GM23338 (cell line): ENCODE data around the gene PALLD. TPM values are rescaled to one million over a fixed set of nuclear protein-coding genes. Genes with fewer than 3 reads are reported as not detected.

Experiments
- ATAC-seq: fragments of 200-7000 bp; cut with Tn5 transposase; 3 replicates; pipeline ENCODE4 v1.9.1; 2020
- DNase-seq: peaks from one replicate; pipeline ENCODE4 v3.0.0-alpha.2; 2015; ENCODE audit warnings: low spot score
- H2AFZ ChIP-seq: fragments of 200-600 bp; sonication (generic); 2 replicates; pipeline ENCODE4 v1.8.0; 2016; ENCODE audit warnings: antibody characterized with exemption, mild to moderate bottlenecking, moderate library complexity
- H3F3A ChIP-seq: fragments of 200-600 bp; sonication (generic); replicated peaks from 2 replicates; pipeline ENCODE4 v1.8.0; 2017; ENCODE audit warnings: antibody characterized with exemption, mixed run types, low read depth
- H3K27ac ChIP-seq: fragments of 200-600 bp; sonication (generic); 2 replicates; pipeline ENCODE4 v1.6.1; 2016; ENCODE audit warnings: low read depth
- H3K27me3 ChIP-seq: fragments of 200-600 bp; sonication (generic); 2 replicates; pipeline ENCODE4 v1.8.0; 2016; ENCODE audit warnings: mild to moderate bottlenecking, mixed run types, moderate library complexity; ENCODE audit not compliant: insufficient read depth
- H3K36me3 ChIP-seq: fragments of 200-600 bp; sonication (generic); 2 replicates; pipeline ENCODE4 v1.8.0; 2016; ENCODE audit warnings: mild to moderate bottlenecking; ENCODE audit not compliant: insufficient read depth
- H3K4me1 ChIP-seq: fragments of 200-600 bp; sonication (generic); 2 replicates; pipeline ENCODE4 v1.8.0; 2016; ENCODE audit warnings: mild to moderate bottlenecking, moderate library complexity; ENCODE audit not compliant: insufficient read depth
- H3K4me2 ChIP-seq: fragments of 200-600 bp; sonication (generic); 2 replicates; pipeline ENCODE4 v1.7.1; 2017; ENCODE audit warnings: mixed run types
- H3K4me3 ChIP-seq: fragments of 200-600 bp; sonication (generic); 2 replicates; pipeline ENCODE4 v1.6.1; 2016; ENCODE audit warnings: mixed run types
- H3K79me2 ChIP-seq: fragments of 200-600 bp; sonication (generic); replicated peaks from 2 replicates; pipeline ENCODE4 v1.8.0; 2017; ENCODE audit warnings: mild to moderate bottlenecking; ENCODE audit not compliant: insufficient read depth
- H3K9me2 ChIP-seq: fragments of 200-600 bp; sonication (generic); 2 replicates; pipeline ENCODE4 v1.8.0; 2017; ENCODE audit not compliant: insufficient read depth
- H4K20me1 ChIP-seq: fragments of 200-600 bp; sonication (generic); replicated peaks from 2 replicates; pipeline ENCODE4 v1.8.0; 2017; ENCODE audit warnings: mild to moderate bottlenecking; ENCODE audit not compliant: insufficient read depth
- H3K27ac Mint-ChIP-seq: 2 replicates; pipeline ENCODE4 v1.8.0; 2020; ENCODE audit warnings: inconsistent platforms, mild to moderate bottlenecking, moderate library complexity, mixed read lengths
- H3K27me3 Mint-ChIP-seq: 3 replicates; pipeline ENCODE4 v1.8.0; 2022; ENCODE audit warnings: low read depth, mild to moderate bottlenecking, moderate library complexity, mixed read lengths, inconsistent platforms; ENCODE audit not compliant: insufficient read depth, poor library complexity
- H3K36me3 Mint-ChIP-seq: 3 replicates; pipeline ENCODE4 v1.8.0; 2021; ENCODE audit warnings: low read depth, mild to moderate bottlenecking, inconsistent platforms, moderate library complexity, mixed read lengths
- H3K4me1 Mint-ChIP-seq: 3 replicates; pipeline ENCODE4 v1.8.0; 2020; ENCODE audit warnings: mild to moderate bottlenecking, inconsistent platforms, mixed read lengths
- H3K4me3 Mint-ChIP-seq: 3 replicates; pipeline ENCODE4 v1.8.0; 2021; ENCODE audit warnings: moderate library complexity, mild to moderate bottlenecking, inconsistent platforms, mixed read lengths
- H3K9me3 Mint-ChIP-seq: 3 replicates; pipeline ENCODE4 v1.8.0; 2020; ENCODE audit warnings: moderate library complexity, mild to moderate bottlenecking, inconsistent platforms, mixed read lengths
- CREB1 ChIP-seq: fragments of 250-450 bp; sonication (Bioruptor Pico); IDR thresholded peaks from 2 replicates; pipeline ENCODE4 v1.5.0; 2020; ENCODE audit warnings: low read depth, mild to moderate bottlenecking, moderate library complexity
- EZH2 ChIP-seq: fragments of 200-600 bp; sonication (generic); IDR thresholded peaks from one replicate; pipeline ENCODE4 v1.8.0; 2017; ENCODE audit warnings: antibody characterized with exemption, mild to moderate bottlenecking, low read depth; ENCODE audit not compliant: unreplicated experiment
- EZH2phosphoT487 ChIP-seq: fragments of 200-600 bp; sonication (generic); IDR thresholded peaks from one replicate; pipeline ENCODE4 v1.8.1; 2018; ENCODE audit warnings: antibody characterized with exemption; ENCODE audit not compliant: unreplicated experiment
- JUNB ChIP-seq: IDR thresholded peaks from one replicate; pipeline ENCODE4 v1.6.1; 2016; ENCODE audit warnings: antibody characterized with exemption; ENCODE audit not compliant: unreplicated experiment
- NANOG ChIP-seq: IDR thresholded peaks from 2 replicates; pipeline ENCODE4 v1.6.1; 2016; ENCODE audit warnings: antibody characterized with exemption, borderline replicate concordance
- POLR2AphosphoS5 ChIP-seq: IDR thresholded peaks from 2 replicates; pipeline ENCODE4 v1.6.1; 2016; ENCODE audit warnings: antibody characterized with exemption, low read depth
- STAT1 ChIP-seq: IDR thresholded peaks from one replicate; pipeline ENCODE4 v1.6.1; 2016; ENCODE audit warnings: antibody characterized with exemption; ENCODE audit not compliant: unreplicated experiment
- ZNF114 ChIP-seq: fragments of 250-450 bp; sonication (Bioruptor Pico); IDR thresholded peaks from 2 replicates; pipeline ENCODE4 v1.5.0; 2020; ENCODE audit warnings: mild to moderate bottlenecking, moderate library complexity
- ZNF331 ChIP-seq: fragments of 250-450 bp; sonication (Bioruptor Pico); IDR thresholded peaks from 2 replicates; pipeline ENCODE4 v1.5.0; 2020; ENCODE audit warnings: low read depth, mild to moderate bottlenecking, moderate library complexity
- polyA plus RNA-seq: library from polyadenylated mRNA; unstranded; fragments of >200 nt; fragmentation: Nextera tagmentation; extraction: Ambion mirVana; gene quantifications from 2 replicates; pipeline ENCODE4 v1.2.1, GENCODE V29; 2016
- total RNA-seq: library from RNA; depleted of rRNA; stranded (reverse); fragments of >200 nt; shearing (Covaris generic); gene quantifications from 2 replicates; pipeline ENCODE4 v1.2.3, GENCODE V29; 2014
- TF ChIP-seq, protein P1 (sequence below), 2 experiments: fragments of 200-600 bp in 1 of 2; sonication (generic) in 1 of 2; conservative IDR thresholded peaks; 2 replicates each; pipeline versions ENCODE4 v1.5.1 to v1.6.1; 2016 to 2017; ENCODE audit warnings: antibody characterized with exemption in 2 of 2, low read depth in 2 of 2, mild to moderate bottlenecking in 2 of 2, moderate library complexity in 1 of 2
- TF ChIP-seq, protein P2 (sequence below): IDR thresholded peaks from one replicate; pipeline ENCODE4 v1.6.1; 2018; ENCODE audit warnings: antibody characterized with exemption; ENCODE audit not compliant: unreplicated experiment
- TF ChIP-seq, protein P3 (sequence below): IDR thresholded peaks from 2 replicates; pipeline ENCODE4 v1.6.1; 2016; ENCODE audit warnings: antibody characterized with exemption
- TF ChIP-seq, protein P4 (sequence below): fragments of 250-450 bp; sonication (Bioruptor Pico); IDR thresholded peaks from 2 replicates; pipeline ENCODE4 v1.5.0; 2020; ENCODE audit warnings: mild to moderate bottlenecking, moderate library complexity

The PALLD gene
- total and polyA plus RNA-seq, 2 experiments from 2014 or later: 13.1 to 30.2 TPM

DNA sequence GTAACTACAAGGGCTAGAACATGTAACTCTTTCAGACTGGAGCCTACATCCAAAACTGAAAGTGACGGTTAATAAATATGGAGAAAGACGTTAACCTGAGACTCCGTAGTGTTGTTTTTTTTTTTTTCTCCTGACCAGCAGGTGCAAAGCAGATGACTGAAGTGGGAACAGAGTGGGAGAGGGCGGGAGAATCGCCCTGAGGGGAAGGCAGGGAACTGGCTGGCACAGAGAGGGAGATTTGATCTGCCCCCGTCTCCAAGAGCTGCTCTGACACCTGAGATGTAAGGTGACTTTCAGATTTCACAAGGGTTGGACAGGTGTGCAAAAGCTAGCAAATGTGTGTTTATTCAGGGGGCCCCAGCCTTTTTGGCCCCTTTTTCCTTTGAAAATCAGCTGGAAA is 180.2 kb downstream of the PALLD start:
- Histone ChIP-seq H3F3A (no peaks in the 10 kb centered on the region), H2AFZ (no peak overlapping the region; the same call in 1 of the 2 replicates), H4K20me1 (no peaks in the 10 kb centered on the region), H3K79me2 (no peaks in the 10 kb centered on the region), H3K4me2 (no peak overlapping the region), H3K36me3 (no peaks in the 10 kb centered on the region), H3K4me3 (no peak overlapping the region), H3K4me1 (no peaks in the 10 kb centered on the region), H3K9me2 (no peaks in the 10 kb centered on the region), H3K27ac (no peak overlapping the region), H3K27me3 (no peaks in the 10 kb centered on the region)
- Mint-ChIP-seq H3K27me3 (no peaks in the 10 kb centered on the region), H3K4me3 (no peak overlapping the region), H3K36me3 (no peaks in the 10 kb centered on the region), H3K27ac (no peak overlapping the region), H3K4me1 (no peaks in the 10 kb centered on the region; the same call in 2 of the 3 replicates), H3K9me3 (no peaks in the 10 kb centered on the region)
- DNase-seq (no peak), ATAC-seq (no peak)
- no peak for TF ChIP-seq JUNB
- TF ChIP-seq POLR2AphosphoS5: no peak
- no peak for TF ChIP-seq EZH2
- TF ChIP-seq STAT1: no peak
- TF ChIP-seq ZNF114 (CRISPR knock-in tag): no peak
- TF ChIP-seq EZH2phosphoT487: no peak
- no peak for TF ChIP-seq ZNF331 (CRISPR knock-in tag)
- no peak for TF ChIP-seq NANOG
- TF ChIP-seq, protein P1, sequence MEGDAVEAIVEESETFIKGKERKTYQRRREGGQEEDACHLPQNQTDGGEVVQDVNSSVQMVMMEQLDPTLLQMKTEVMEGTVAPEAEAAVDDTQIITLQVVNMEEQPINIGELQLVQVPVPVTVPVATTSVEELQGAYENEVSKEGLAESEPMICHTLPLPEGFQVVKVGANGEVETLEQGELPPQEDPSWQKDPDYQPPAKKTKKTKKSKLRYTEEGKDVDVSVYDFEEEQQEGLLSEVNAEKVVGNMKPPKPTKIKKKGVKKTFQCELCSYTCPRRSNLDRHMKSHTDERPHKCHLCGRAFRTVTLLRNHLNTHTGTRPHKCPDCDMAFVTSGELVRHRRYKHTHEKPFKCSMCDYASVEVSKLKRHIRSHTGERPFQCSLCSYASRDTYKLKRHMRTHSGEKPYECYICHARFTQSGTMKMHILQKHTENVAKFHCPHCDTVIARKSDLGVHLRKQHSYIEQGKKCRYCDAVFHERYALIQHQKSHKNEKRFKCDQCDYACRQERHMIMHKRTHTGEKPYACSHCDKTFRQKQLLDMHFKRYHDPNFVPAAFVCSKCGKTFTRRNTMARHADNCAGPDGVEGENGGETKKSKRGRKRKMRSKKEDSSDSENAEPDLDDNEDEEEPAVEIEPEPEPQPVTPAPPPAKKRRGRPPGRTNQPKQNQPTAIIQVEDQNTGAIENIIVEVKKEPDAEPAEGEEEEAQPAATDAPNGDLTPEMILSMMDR (conservative IDR thresholded peaks at IDR 0.05; ENCODE audit: low read depth in 2 of 2): no peak
- TF ChIP-seq, protein P2, sequence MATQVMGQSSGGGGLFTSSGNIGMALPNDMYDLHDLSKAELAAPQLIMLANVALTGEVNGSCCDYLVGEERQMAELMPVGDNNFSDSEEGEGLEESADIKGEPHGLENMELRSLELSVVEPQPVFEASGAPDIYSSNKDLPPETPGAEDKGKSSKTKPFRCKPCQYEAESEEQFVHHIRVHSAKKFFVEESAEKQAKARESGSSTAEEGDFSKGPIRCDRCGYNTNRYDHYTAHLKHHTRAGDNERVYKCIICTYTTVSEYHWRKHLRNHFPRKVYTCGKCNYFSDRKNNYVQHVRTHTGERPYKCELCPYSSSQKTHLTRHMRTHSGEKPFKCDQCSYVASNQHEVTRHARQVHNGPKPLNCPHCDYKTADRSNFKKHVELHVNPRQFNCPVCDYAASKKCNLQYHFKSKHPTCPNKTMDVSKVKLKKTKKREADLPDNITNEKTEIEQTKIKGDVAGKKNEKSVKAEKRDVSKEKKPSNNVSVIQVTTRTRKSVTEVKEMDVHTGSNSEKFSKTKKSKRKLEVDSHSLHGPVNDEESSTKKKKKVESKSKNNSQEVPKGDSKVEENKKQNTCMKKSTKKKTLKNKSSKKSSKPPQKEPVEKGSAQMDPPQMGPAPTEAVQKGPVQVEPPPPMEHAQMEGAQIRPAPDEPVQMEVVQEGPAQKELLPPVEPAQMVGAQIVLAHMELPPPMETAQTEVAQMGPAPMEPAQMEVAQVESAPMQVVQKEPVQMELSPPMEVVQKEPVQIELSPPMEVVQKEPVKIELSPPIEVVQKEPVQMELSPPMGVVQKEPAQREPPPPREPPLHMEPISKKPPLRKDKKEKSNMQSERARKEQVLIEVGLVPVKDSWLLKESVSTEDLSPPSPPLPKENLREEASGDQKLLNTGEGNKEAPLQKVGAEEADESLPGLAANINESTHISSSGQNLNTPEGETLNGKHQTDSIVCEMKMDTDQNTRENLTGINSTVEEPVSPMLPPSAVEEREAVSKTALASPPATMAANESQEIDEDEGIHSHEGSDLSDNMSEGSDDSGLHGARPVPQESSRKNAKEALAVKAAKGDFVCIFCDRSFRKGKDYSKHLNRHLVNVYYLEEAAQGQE: no peak
- TF ChIP-seq CREB1 (CRISPR knock-in tag): no peak
- TF ChIP-seq, protein P3, sequence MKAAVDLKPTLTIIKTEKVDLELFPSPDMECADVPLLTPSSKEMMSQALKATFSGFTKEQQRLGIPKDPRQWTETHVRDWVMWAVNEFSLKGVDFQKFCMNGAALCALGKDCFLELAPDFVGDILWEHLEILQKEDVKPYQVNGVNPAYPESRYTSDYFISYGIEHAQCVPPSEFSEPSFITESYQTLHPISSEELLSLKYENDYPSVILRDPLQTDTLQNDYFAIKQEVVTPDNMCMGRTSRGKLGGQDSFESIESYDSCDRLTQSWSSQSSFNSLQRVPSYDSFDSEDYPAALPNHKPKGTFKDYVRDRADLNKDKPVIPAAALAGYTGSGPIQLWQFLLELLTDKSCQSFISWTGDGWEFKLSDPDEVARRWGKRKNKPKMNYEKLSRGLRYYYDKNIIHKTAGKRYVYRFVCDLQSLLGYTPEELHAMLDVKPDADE: no peak
- TF ChIP-seq, protein P4, sequence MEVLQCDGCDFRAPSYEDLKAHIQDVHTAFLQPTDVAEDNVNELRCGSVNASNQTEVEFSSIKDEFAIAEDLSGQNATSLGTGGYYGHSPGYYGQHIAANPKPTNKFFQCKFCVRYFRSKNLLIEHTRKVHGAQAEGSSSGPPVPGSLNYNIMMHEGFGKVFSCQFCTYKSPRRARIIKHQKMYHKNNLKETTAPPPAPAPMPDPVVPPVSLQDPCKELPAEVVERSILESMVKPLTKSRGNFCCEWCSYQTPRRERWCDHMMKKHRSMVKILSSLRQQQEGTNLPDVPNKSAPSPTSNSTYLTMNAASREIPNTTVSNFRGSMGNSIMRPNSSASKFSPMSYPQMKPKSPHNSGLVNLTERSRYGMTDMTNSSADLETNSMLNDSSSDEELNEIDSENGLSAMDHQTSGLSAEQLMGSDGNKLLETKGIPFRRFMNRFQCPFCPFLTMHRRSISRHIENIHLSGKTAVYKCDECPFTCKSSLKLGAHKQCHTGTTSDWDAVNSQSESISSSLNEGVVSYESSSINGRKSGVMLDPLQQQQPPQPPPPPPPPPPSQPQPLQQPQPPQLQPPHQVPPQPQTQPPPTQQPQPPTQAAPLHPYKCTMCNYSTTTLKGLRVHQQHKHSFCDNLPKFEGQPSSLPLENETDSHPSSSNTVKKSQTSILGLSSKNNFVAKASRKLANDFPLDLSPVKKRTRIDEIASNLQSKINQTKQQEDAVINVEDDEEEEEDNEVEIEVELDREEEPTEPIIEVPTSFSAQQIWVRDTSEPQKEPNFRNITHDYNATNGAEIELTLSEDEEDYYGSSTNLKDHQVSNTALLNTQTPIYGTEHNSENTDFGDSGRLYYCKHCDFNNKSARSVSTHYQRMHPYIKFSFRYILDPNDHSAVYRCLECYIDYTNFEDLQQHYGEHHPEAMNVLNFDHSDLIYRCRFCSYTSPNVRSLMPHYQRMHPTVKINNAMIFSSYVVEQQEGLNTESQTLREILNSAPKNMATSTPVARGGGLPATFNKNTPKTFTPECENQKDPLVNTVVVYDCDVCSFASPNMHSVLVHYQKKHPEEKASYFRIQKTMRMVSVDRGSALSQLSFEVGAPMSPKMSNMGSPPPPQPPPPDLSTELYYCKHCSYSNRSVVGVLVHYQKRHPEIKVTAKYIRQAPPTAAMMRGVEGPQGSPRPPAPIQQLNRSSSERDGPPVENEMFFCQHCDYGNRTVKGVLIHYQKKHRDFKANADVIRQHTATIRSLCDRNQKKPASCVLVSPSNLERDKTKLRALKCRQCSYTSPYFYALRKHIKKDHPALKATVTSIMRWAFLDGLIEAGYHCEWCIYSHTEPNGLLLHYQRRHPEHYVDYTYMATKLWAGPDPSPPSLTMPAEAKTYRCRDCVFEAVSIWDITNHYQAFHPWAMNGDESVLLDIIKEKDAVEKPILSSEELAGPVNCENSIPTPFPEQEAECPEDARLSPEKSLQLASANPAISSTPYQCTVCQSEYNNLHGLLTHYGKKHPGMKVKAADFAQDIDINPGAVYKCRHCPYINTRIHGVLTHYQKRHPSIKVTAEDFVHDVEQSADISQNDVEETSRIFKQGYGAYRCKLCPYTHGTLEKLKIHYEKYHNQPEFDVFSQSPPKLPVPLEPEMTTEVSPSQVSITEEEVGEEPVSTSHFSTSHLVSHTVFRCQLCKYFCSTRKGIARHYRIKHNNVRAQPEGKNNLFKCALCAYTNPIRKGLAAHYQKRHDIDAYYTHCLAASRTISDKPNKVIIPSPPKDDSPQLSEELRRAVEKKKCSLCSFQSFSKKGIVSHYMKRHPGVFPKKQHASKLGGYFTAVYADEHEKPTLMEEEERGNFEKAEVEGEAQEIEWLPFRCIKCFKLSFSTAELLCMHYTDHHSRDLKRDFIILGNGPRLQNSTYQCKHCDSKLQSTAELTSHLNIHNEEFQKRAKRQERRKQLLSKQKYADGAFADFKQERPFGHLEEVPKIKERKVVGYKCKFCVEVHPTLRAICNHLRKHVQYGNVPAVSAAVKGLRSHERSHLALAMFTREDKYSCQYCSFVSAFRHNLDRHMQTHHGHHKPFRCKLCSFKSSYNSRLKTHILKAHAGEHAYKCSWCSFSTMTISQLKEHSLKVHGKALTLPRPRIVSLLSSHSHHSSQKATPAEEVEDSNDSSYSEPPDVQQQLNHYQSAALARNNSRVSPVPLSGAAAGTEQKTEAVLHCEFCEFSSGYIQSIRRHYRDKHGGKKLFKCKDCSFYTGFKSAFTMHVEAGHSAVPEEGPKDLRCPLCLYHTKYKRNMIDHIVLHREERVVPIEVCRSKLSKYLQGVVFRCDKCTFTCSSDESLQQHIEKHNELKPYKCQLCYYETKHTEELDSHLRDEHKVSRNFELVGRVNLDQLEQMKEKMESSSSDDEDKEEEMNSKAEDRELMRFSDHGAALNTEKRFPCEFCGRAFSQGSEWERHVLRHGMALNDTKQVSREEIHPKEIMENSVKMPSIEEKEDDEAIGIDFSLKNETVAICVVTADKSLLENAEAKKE (CRISPR knock-in tag): no peak
